Stimulated activated CD8-positive, alpha-beta memory T cell treated with anti-CD3 and anti-CD28 coated beads, Interleukin-4, amount 100 ng/mL, for 4 hours (primary cell): ENCODE results near the gene ANXA4.

ENCODE experiments used
- DNase-seq, 2 donors: peaks; one replicate each; pipeline ENCODE4 v3.0.0-alpha.2; 2020; ENCODE audit warnings: low read depth in 2 of 2, low spot score in 1 of 2

ANXA4 gene

GRCh38 chr2:69741575-69742321 lies at the start of gene ANXA4:
ANXA4 (plus strand) TSS chr2:69742134; CDS start chr2:69781566, 39,432 bp downstream.
- peak in 1 of 2 donors; percentile 30 for DNase-seq

GRCh38 chr2:69692424-69692823 lies 49.5 kb upstream of the ANXA4 start:
- no peak for DNase-seq

- DNase-seq = no peak
Observed at GRCh38 chr2:69693059-69693774, 48.7 kb upstream of the ANXA4 start.

GRCh38 chr2:69693775-69694450 lies 48.0 kb upstream of the ANXA4 start:
- peak in 1 of 2 donors; percentile 9 for DNase-seq

GRCh38 chr2:69694894-69695849 lies 46.8 kb upstream of the ANXA4 start:
- no peak for DNase-seq

- DNase-seq = no peak
Observed at GRCh38 chr2:69695850-69696216, 46.1 kb upstream of the ANXA4 start.

GRCh38 chr2:69700381-69700780 lies 41.6 kb upstream of the ANXA4 start:
- no peak for DNase-seq

- no peak for DNase-seq
Observed at GRCh38 chr2:69701100-69701945, 40.6 kb upstream of the ANXA4 start.

GRCh38 chr2:69703189-69703588 lies 38.7 kb upstream of the ANXA4 start:
- DNase-seq = no peak

GRCh38 chr2:69704446-69704845 lies 37.5 kb upstream of the ANXA4 start:
- DNase-seq = no peak

GRCh38 chr2:69709290-69709689 lies 32.6 kb upstream of the ANXA4 start:
- no peak for DNase-seq

- no peak for DNase-seq
Observed at GRCh38 chr2:69711971-69712370, 30.0 kb upstream of the ANXA4 start.

GRCh38 chr2:69714024-69714423 lies 27.9 kb upstream of the ANXA4 start:
- DNase-seq = no peak

- DNase-seq = peak; percentile 65 to 87
Observed at GRCh38 chr2:69714539-69715220, 27.3 kb upstream of the ANXA4 start.

- DNase-seq = no peak
Observed at GRCh38 chr2:69715964-69716363, 26.0 kb upstream of the ANXA4 start.

- no peak for DNase-seq
Observed at GRCh38 chr2:69716555-69717120, 25.3 kb upstream of the ANXA4 start.

- DNase-seq = no peak
Observed at GRCh38 chr2:69717186-69717585, 24.7 kb upstream of the ANXA4 start.

- no peak for DNase-seq
Observed at GRCh38 chr2:69717861-69718273, 24.1 kb upstream of the ANXA4 start.

GRCh38 chr2:69718338-69718965 lies 23.5 kb upstream of the ANXA4 start:
- no peak for DNase-seq
